Measurements from ENCODE around the gene TTC33.
"Not testable (repeated sequence)": the region's sequence is repeated elsewhere in the genome, so short reads cannot be mapped to it uniquely, and the experiment has no call there.

Gene TTC33

GRCh38 chr5:40778133-40778532 lies 22.4 kb upstream of the TTC33 start:
- no peak for DNase-seq

GRCh38 chr5:40776658-40776977 lies 20.9 kb upstream of the TTC33 start:
- no peak for DNase-seq

GRCh38 chr5:40775846-40776657 lies 20.3 kb upstream of the TTC33 start:
- DNase-seq, result no peak

- no peak for DNase-seq
Measured at GRCh38 chr5:40775085-40775845, 19.5 kb upstream of the TTC33 start.

GRCh38 chr5:40774623-40775022 lies 18.9 kb upstream of the TTC33 start:
- no peak for DNase-seq

- DNase-seq, result no peak
Measured at GRCh38 chr5:40770764-40771163, 15.0 kb upstream of the TTC33 start.

GRCh38 chr5:40762705-40763104 lies 6.9 kb upstream of the TTC33 start:
- no peak for DNase-seq

- no peak for DNase-seq
Measured at GRCh38 chr5:40757400-40757799, 1.6 kb upstream of the TTC33 start.

- DNase-seq, result peak; percentile 62 to 77
Measured at GRCh38 chr5:40755093-40755406, 711 bp downstream of the TTC33 start.

GRCh38 chr5:40754381-40755092 lies 1.2 kb downstream of the TTC33 start:
- DNase-seq, result peak in 1 of 2 donors; percentile 47

- no peak for DNase-seq
Measured at GRCh38 chr5:40746703-40747102, 9.1 kb downstream of the TTC33 start.

GRCh38 chr5:40743771-40744170 lies 12.0 kb downstream of the TTC33 start:
- no peak for DNase-seq

- DNase-seq, result no peak
Measured at GRCh38 chr5:40738502-40738901, 17.3 kb downstream of the TTC33 start.

- DNase-seq, result peak in 1 of 2 donors; percentile 75
Measured at GRCh38 chr5:40736103-40736875, 19.5 kb downstream of the TTC33 start.

GRCh38 chr5:40735609-40736008 lies 20.2 kb downstream of the TTC33 start:
- DNase-seq, result no peak

- no peak for DNase-seq
Measured at GRCh38 chr5:40734986-40735385, 20.8 kb downstream of the TTC33 start.

- DNase-seq, result no peak
Measured at GRCh38 chr5:40733879-40734563, 21.7 kb downstream of the TTC33 start.

- DNase-seq, result no peak
Measured at GRCh38 chr5:40733434-40733833, 22.3 kb downstream of the TTC33 start.

GRCh38 chr5:40722497-40722911 lies 33.3 kb downstream of the TTC33 start:
- not testable (repeated sequence) for DNase-seq

- DNase-seq, result no peak
Measured at GRCh38 chr5:40720069-40720468, 35.7 kb downstream of the TTC33 start.

- no peak for DNase-seq
Measured at GRCh38 chr5:40717281-40717680, 38.5 kb downstream of the TTC33 start.

GRCh38 chr5:40716590-40716989 lies 39.2 kb downstream of the TTC33 start:
- no peak for DNase-seq
